ENCODE data around the gene ZDHHC14.

DNA sequence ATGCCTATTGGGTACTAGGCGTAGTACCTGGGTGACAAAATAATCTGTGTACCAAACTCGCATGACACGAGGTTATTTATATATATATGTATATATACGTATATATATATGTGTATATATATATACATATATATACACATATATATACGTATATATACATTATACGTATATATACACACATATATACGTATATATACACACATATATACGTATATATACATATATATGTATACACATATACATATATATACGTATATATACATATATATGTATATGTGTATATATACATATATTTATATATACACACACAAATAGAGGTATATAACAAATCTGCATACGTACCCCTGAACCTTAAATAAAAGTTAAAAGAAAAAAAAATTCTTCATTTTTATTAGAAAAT is 103.2 kb downstream of the ZDHHC14 start:
- TF ChIP-seq EZH2 (IDR thresholded peaks at IDR 0.05; ENCODE audit: low read length, unreplicated experiment): no peak
- TF ChIP-seq, protein P1, sequence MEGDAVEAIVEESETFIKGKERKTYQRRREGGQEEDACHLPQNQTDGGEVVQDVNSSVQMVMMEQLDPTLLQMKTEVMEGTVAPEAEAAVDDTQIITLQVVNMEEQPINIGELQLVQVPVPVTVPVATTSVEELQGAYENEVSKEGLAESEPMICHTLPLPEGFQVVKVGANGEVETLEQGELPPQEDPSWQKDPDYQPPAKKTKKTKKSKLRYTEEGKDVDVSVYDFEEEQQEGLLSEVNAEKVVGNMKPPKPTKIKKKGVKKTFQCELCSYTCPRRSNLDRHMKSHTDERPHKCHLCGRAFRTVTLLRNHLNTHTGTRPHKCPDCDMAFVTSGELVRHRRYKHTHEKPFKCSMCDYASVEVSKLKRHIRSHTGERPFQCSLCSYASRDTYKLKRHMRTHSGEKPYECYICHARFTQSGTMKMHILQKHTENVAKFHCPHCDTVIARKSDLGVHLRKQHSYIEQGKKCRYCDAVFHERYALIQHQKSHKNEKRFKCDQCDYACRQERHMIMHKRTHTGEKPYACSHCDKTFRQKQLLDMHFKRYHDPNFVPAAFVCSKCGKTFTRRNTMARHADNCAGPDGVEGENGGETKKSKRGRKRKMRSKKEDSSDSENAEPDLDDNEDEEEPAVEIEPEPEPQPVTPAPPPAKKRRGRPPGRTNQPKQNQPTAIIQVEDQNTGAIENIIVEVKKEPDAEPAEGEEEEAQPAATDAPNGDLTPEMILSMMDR (conservative IDR thresholded peaks at IDR 0.05; ENCODE audit: low read depth, low read length): no peak

Measured in PC-3 (cell line).